ENCODE data around the gene HMG20B.

Gene HMG20B

GRCh38 chr19:3555653-3556422 lies 16.9 kb upstream of the HMG20B start:
- Histone ChIP-seq H3K4me1 (peaks cover 0 to 22% (median 21%) of the 10 kb centered on the region in 4 donors), H3K4me3 (peak overlapping the region; percentile 74 to 95), H3K9me3 (no peaks in the 10 kb centered on the region), H3K27me3 (no peaks in the 10 kb centered on the region), H3K36me3 (peaks cover 0 to 1% (median 0%) of the 10 kb centered on the region in 3 donors), H3K27ac (no peak overlapping the region)
- TF ChIP-seq, protein P1, sequence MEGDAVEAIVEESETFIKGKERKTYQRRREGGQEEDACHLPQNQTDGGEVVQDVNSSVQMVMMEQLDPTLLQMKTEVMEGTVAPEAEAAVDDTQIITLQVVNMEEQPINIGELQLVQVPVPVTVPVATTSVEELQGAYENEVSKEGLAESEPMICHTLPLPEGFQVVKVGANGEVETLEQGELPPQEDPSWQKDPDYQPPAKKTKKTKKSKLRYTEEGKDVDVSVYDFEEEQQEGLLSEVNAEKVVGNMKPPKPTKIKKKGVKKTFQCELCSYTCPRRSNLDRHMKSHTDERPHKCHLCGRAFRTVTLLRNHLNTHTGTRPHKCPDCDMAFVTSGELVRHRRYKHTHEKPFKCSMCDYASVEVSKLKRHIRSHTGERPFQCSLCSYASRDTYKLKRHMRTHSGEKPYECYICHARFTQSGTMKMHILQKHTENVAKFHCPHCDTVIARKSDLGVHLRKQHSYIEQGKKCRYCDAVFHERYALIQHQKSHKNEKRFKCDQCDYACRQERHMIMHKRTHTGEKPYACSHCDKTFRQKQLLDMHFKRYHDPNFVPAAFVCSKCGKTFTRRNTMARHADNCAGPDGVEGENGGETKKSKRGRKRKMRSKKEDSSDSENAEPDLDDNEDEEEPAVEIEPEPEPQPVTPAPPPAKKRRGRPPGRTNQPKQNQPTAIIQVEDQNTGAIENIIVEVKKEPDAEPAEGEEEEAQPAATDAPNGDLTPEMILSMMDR (IDR thresholded peaks at IDR 0.05), result no peak
- intact Hi-C loops (cut with DNase I; ENCODE audit: low total_unique reads), result no loop called here
- no peak for DNase-seq

GRCh38 chr19:3556423-3556977 lies 16.2 kb upstream of the HMG20B start:
- DNase-seq, result no peak
- Histone ChIP-seq H3K36me3 (no peaks in the 10 kb centered on the region), H3K27me3 (no peaks in the 10 kb centered on the region), H3K4me1 (peaks cover 0 to 22% (median 21%) of the 10 kb centered on the region in 4 donors), H3K4me3 (peak overlapping the region; percentile 74 to 95), H3K27ac (peak overlapping the region; percentile 79 to 82), H3K9me3 (no peaks in the 10 kb centered on the region)
- intact Hi-C loops (cut with DNase I; ENCODE audit: low total_unique reads), result no loop called here
- TF ChIP-seq, protein P1 (IDR thresholded peaks at IDR 0.05), result no peak

DNA sequence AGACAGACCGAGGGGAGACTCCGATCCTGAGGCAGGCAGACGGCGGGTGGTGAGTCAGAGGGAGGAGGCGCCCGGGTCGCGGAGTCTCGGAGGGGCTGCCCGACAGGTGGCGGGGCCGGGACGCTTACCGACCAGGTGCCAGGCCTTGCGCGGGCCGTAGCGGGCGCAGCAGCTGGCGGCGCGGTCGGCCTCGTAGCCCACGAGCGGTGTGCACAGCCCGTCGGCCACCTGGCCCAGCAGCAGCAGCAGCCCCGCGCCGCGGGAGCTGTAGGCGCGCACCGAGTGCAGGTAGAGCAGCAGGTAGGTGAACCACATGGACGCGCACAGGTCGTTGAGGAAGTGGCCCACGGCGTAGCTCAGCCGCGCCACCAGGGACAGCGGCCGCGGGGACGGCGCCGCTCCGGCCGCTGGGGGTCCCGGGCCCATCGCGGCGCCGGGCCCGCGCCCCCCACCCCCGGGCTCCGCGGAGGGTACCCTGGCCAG lies 15.7 kb upstream of the HMG20B start:
- Histone ChIP-seq H3K4me3 (peak overlapping the region; percentile 74 to 95), H3K27me3 (no peaks in the 10 kb centered on the region), H3K4me1 (peaks cover 0 to 22% (median 19%) of the 10 kb centered on the region in 4 donors), H3K36me3 (no peaks in the 10 kb centered on the region), H3K9me3 (no peaks in the 10 kb centered on the region), H3K27ac (peak overlapping the region; percentile 79 to 82)
- peak in 1 of 2 donors; percentile 72 for DNase-seq
- TF ChIP-seq, protein P1 (IDR thresholded peaks at IDR 0.05), result no peak
- intact Hi-C loops (cut with DNase I; ENCODE audit: low total_unique reads), result no loop called here

- Histone ChIP-seq H3K27ac (peak within 1 kb of the TSS; percentile 79 to 82), H3K36me3 (no peaks in the 10 kb centered on the region), H3K4me3 (peak within 1 kb of the TSS; percentile 74 to 95), H3K4me1 (peaks cover 0 to 22% (median 19%) of the 10 kb centered on the region in 4 donors), H3K27me3 (no peaks in the 10 kb centered on the region), H3K9me3 (no peaks in the 10 kb centered on the region)
- intact Hi-C loops (cut with DNase I; ENCODE audit: low total_unique reads), result no loop called here
- peak; percentile 92 to 97 for DNase-seq
- TF ChIP-seq, protein P1 (IDR thresholded peaks at IDR 0.05), result no peak
Measured at GRCh38 chr19:3557461-3558248, 15.1 kb upstream of the HMG20B start, which contains the start of gene MFSD12. Gene MFSD12, minus strand, starts transcription at chr19:3557586. Its CDS starts 183 bp downstream, at chr19:3557403.

DNA sequence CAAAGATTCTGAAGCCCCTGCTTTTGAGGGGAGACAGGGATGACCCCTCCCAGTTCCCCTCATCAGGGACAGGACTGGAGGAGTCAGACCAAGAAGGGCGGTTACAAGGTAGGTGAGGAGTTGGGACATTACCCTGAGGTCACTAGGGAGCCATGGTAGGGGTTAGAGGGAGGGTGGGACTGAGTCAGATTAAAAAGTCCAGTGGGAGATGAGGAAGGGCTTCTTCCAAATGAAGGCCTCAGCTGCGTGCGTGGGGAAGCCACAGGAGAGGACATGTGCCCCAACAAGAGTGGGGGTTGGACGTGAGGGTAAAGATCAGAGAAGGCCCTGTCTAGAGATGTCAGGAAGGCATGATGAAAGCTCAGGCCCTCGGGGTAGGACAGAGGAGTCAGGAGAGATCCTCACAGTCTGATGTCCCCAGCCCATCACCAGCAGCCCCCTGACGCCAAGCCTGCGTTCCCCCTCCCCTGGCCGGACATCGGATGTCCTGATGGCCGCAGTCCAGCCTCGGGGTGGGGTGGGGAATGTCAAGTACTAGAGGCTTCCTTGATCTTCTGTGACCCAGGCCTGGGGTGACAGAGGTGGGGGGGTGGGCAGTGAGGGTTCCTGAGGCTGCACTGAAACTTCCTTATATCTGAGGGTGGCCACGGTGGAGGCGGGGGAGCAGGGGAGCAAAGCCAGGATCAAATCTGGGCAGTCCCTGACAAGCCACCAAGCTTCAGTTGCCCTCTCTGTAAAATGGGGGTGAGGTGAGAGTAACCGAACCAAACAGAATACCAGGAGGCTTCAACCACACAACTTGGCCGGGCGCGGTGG lies 8.8 kb upstream of the HMG20B start:
- Histone ChIP-seq H3K4me1 (no peaks in the 10 kb centered on the region), H3K36me3 (no peaks in the 10 kb centered on the region), H3K4me3 (no peak overlapping the region), H3K27me3 (no peaks in the 10 kb centered on the region), H3K9me3 (no peaks in the 10 kb centered on the region), H3K27ac (no peak overlapping the region)
- TF ChIP-seq, protein P1 (IDR thresholded peaks at IDR 0.05), result no peak
- no peak for DNase-seq
- intact Hi-C loops (cut with DNase I; ENCODE audit: low total_unique reads), result no loop called here

Measured in tibial artery (tissue), 4 donors.